H4 (cell line): Measurements from ENCODE around the gene GPR3. TPM values are rescaled to one million over a fixed set of nuclear protein-coding genes. Genes with fewer than 3 reads are reported as not detected.
A peak's percentile ranks its signal among the peaks of the same experiment; 100 is the strongest.
"Not testable (repeated sequence)": the region's sequence is repeated elsewhere in the genome, so short reads cannot be mapped to it uniquely, and the experiment has no call there.

Experiments used
- DNase-seq: peaks from one replicate; pipeline ENCODE4 v3.0.0-alpha.2; 2015; ENCODE audit warnings: low spot score
- total RNA-seq: library from RNA; depleted of rRNA; stranded (reverse); fragments of >200 nt; shearing (Covaris generic); gene quantifications from 2 replicates; pipeline ENCODE4 v1.2.3, GENCODE V29; 2014; rRNA removed

Gene GPR3
- total RNA-seq, 1 experiment from 2014 or later = 1.1 TPM

- DNase-seq = no peak
Observed at GRCh38 chr1:27423709-27424108, 31.3 kb downstream of the GPR3 start.

GRCh38 chr1:27427329-27427728 is 34.9 kb downstream of the GPR3 start:
- no peak for DNase-seq

DNA sequence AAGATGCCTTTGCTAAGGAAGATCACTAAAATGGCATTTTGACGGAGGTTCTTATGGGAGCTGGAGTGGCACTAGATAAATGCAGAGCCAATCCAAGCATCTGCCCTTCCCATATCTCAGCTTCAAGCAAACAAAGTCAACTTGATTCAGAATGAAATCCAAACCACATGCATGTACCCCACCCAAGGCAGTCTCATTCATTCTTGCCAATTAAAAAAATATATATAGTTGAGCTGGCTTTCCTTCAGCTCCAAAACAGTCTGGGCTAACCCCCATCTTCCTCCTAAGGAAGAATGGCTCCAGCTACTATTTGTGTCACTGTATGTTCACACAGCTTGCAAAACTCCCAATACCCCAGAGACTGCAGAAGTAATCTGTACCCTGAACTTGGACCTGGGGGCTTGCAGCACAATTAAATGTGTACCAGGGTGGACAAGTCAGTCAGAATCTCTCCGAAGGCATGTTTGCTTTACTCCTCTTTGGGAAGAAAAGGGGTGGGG is 35.4 kb downstream of the GPR3 start:
- DNase-seq = no peak

GRCh38 chr1:27428316-27429028 is 36.0 kb downstream of the GPR3 start:
- no peak for DNase-seq

DNA sequence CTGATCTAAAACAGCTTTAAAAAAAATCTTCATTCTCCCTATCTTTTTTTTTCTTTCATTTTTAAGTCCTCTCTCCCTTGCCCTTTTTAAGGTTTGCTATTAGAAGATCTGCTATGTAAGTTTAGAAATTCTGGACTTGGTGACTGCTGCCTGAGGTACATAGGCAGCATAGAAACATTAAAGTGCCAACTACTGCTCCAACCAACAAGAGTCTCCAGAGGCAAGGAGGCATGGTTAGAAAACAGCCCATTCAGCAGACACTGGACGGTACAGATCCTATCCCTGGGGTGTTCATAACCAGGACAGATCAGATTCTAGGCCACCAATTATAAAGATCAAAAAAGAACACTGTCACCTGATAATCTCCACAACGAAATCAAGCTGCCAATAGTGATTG is 36.6 kb downstream of the GPR3 start:
- DNase-seq = no peak

DNA sequence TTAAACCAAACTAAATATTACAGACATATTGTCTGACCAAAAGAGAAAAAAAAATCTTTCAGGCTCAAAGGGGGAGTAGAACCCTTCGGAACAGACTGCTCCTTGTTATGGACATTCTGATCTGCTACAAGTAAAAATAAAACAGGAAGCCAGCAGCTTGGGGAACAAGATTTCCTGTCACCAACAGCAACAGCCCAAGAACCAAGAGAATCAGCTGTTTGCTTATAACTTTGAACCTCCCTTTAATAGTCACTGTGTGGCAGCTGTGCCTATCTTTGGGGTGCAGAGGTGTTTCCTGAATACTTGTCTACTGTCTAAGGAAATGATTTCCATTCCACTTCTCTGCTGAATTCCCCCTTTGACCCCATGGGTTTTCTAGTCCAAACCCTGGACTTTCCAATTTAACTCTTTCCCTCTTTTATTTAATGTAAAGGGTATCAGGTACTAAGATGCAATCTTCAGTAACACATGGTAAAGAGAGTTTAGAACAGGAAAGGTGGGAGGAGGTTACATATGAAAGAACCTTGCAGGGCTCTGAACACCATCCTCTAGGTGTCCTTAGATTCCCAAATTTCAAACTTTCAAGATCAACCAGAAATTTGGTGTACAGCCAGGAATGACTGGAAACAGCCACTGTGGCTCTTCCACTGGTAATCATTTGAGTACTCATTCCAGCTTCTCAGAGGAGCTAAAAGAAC is 38.6 kb downstream of the GPR3 start:
- DNase-seq = no peak

DNA sequence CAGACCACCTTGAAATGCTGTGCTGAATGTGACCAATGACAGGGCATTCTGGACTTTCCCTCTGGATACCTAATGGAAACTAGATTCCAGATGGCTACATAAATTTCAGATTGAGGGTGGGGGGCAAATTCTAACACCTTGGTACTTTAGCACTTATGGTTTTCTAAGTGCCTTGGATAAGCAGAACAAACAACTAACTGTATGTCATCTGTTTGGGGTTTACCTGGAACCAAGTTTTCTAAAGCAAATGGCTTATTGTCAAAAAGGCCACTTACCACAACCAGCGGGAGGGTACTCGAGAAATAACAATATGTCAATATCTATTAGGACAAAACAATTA is 39.1 kb downstream of the GPR3 start:
- no peak for DNase-seq

DNA sequence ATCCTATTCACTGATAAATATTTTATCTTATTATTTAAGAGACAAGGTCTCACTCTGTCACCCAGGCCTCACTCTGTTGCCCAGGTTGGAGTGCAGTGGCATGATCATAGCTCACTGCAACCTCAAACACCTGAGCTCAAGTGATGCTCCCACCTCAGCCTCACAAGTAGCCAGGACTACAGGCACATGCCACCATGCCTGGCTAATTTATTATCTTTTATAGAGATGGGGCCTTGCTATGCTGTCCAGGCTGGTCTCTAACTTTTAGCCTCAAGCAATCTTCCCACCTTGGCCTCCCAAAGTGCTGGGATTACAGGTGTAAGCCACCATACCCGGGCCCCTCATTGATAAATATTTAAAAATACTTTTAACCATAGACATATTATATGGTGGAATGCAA is 40.3 kb downstream of the GPR3 start:
- not testable (repeated sequence) for DNase-seq

GRCh38 chr1:27433706-27434105 is 41.3 kb downstream of the GPR3 start:
- DNase-seq = no peak

DNA sequence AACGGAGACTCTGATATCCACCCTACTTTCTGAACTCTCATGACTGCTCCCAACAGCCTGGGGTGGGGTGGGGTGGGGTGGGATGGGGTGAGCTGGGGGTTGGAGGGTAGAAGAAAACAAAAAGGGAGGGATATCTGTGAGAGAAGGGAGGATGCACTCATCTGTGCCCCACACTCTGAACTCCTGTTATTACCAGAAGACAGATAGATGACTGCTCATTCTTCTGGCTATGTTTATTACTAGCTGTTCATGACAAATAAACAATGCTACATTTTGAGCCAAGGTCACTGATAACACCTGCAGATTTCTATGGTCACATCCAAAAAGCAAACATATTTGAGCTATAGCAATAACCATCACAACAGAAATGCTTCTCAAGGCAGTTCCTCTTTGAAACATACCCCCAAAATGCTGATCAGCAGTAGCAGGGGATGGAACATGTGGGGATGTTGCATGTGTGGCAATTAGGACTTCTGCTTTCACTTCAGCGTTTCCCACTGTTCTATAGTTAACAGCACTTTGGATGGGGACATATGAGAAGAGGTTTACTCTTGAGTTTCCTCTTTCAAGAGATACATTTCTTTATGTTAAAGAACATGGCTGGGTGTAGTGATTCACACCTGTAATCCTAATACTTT is 43.3 kb downstream of the GPR3 start:
- DNase-seq = no peak

DNA sequence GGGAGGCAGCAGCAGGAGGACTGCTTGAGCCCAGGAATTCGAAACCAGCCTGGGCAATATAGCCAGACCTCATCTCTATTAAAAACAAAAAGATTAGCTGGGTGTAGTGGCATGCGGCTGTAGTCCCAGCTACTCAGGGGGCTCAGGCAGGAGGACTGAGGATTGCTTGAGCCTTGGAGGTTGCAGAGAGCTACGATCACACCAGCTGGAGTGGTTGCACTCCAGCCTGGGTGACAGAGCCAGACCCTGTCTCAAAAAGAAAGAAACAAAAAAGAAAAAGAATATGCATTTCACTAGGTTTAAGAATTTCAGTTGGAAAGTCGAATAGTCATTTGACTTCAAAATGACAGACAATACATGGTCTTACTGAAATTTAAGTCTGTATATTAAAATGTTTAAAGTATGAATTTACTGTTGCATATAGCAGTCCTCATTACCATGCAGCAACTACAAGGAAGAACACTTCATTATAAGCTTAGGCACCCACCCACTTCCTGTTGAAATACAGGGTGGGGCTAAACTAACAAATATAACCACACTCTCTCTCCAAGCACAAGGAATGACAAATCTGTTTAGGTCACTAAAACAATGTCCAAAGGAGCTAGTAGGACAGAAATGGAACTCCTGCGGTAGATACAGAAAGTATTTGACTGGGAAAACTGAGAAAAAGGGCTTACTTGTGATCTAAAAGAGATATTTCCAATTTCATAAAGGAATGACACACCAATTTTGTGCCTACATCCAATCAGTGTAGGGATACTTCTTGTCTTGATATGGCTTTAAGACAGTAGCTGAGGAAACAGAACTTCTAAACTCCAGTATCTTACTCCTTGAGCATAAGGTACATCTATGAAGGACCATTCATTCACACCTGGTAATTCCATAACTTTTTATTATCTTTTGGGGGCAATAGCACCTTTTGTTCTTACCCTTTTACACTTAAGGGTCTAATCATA is 44.1 kb downstream of the GPR3 start:
- peak; percentile 78 for DNase-seq

GRCh38 chr1:27438621-27439061 is 46.2 kb downstream of the GPR3 start:
- DNase-seq = no peak

GRCh38 chr1:27439150-27439549 is 46.7 kb downstream of the GPR3 start:
- DNase-seq = no peak

- DNase-seq = no peak
Observed at GRCh38 chr1:27444632-27445031, 52.2 kb downstream of the GPR3 start.

Other genes with a start within 250 kb of the GPR3 start
- 1.6 and 5.2 TPM in 2 replicates for gene SLC9A1, start 237.5 kb upstream of the GPR3 start, total RNA-seq
- 10.3 and 12.4 TPM in 2 replicates for gene WDTC1, start 158.0 kb upstream of the GPR3 start, total RNA-seq
- gene TMEM222, start 70.5 kb upstream of the GPR3 start, total RNA-seq = 30.7 and 33.4 TPM in 2 replicates
- gene SYTL1, start 50.6 kb upstream of the GPR3 start, total RNA-seq = 0.99 and 1.0 TPM in 2 replicates
- gene MAP3K6, start 25.7 kb upstream of the GPR3 start, total RNA-seq = 4.2 and 6.7 TPM in 2 replicates
- gene FCN3, start 17.8 kb upstream of the GPR3 start, total RNA-seq = not detected in 2 replicates
- not detected in 2 replicates for gene CD164L2, start 9.3 kb upstream of the GPR3 start, total RNA-seq
- gene WASF2, start 97.5 kb downstream of the GPR3 start, total RNA-seq = 7.9 and 9.5 TPM in 2 replicates
- 2.0 and 3.6 TPM in 2 replicates for gene AHDC1, start 211.5 kb downstream of the GPR3 start, total RNA-seq
- not detected in 2 replicates for gene FGR, start 242.6 kb downstream of the GPR3 start, total RNA-seq